ENCODE data around the gene PTPRN2. TPM values are rescaled to one million over a fixed set of nuclear protein-coding genes. Genes with fewer than 3 reads are reported as not detected.

The PTPRN2 gene
- total and polyA plus RNA-seq, 2 of the 13 experiments (the other 11 are each of a cell fraction or from before 2014, with no cell fraction given), result 2.5 to 24.2 TPM

- peaks cover 0 to 3% of the 10 kb centered on the region in 2 experiments; a peak in 1 of 5 replicates for H3K36me3 ChIP-seq (replicated peaks in 1 of 2; ENCODE audit: control insufficient read depth in 1 of 2, insufficient read depth in 2 of 2, low read length in 2 of 2)
- H3K4me3 ChIP-seq (replicated peaks in 1 of 3; ENCODE audit: insufficient read depth in 1 of 3, low read depth in 2 of 3, low read length in 3 of 3), result peak overlapping the region in 1 of 3 experiments; percentile 29; a peak in 1 of 6 replicates
- no peaks in the 10 kb centered on the region; a peak in 1 of 5 replicates for H3K27me3 ChIP-seq (ENCODE audit: control insufficient read depth in 1 of 2, insufficient read depth in 2 of 2, low read length in 2 of 2)
- BruUV-seq (replicated peaks), result no TSS peak
- ChIA-PET POLR2A (interaction anchor here (1.0 to 4.8 kb wide), 4 partner anchors 38 to 59 kb away, joined by 3 to 29 read pairs (median 8); no protein-coding TSS in a partner anchor), CTCF (ENCODE audit: low intra/inter-chr PET ratio, low total read pairs) (no interaction called here)
- H3K4me1 ChIP-seq (ENCODE audit: insufficient read depth, low read length), result peaks cover 83% of the 10 kb centered on the region
- 0 out of 3 replicates have a peak, but pooled peaks have one; percentile 0 for ATAC-seq
- FAIRE-seq, result no peak
- 82% methylated on average over 42 of the region's 63 CpGs for WGBS (ENCODE audit: low lambda C conversion rate)
- intact Hi-C loops (cut with micrococcal nuclease; ENCODE audit: unreplicated experiment), result no loop called here
- H4K20me1 ChIP-seq (ENCODE audit: insufficient read depth, low read length), result no peaks in the 10 kb centered on the region
- in situ Hi-C loops (cut with HindIII; ENCODE audit: extremely low pct_ligation_motif_present, low pct_unique_long_range_greater_than_20kb), result no loop called here
- peak overlapping the region; percentile 11; the same call in 1 of the 2 replicates for H3K9ac ChIP-seq (ENCODE audit: insufficient read depth, low read depth, low read length)
- H3K79me2 ChIP-seq (ENCODE audit: insufficient read depth, low read length), result peaks cover 31% of the 10 kb centered on the region
- no peak for DNase-seq (ENCODE audit: low spot score)
- H2AFZ ChIP-seq (ENCODE audit: low read length), result no peak overlapping the region
- H3K4me2 ChIP-seq (ENCODE audit: low read depth, low read length), result peak overlapping the region; percentile 66; the same call in 1 of the 2 replicates
- H3K27ac ChIP-seq (ENCODE audit: extremely low read length, insufficient read depth, low read length), result peak overlapping the region; percentile 87
- H3K9me3 ChIP-seq (ENCODE audit: low read length), result peaks cover 8% of the 10 kb centered on the region; the same call in 1 of the 2 replicates
- 0 out of 2 replicates have a peak, but pooled peaks have one; percentile 18 for TF ChIP-seq ZFY (CRISPR knock-in tag; IDR thresholded peaks at IDR 0.05)
- TF ChIP-seq TCF12 (IDR thresholded peaks at IDR 0.05), result no peak
- TF ChIP-seq TCF12 (CRISPR knock-in tag; IDR thresholded peaks at IDR 0.05), result no peak
- no peak for TF ChIP-seq MAFF (IDR thresholded peaks at IDR 0.05; ENCODE audit: low read depth, low read length)
- TF ChIP-seq TGIF2 (CRISPR knock-in tag; IDR thresholded peaks at IDR 0.05), result no peak
- TF ChIP-seq ZNF225 (CRISPR knock-in tag; IDR thresholded peaks at IDR 0.05), result 0 out of 2 replicates have a peak, but pooled peaks have one; percentile 42
- TF ChIP-seq ZFX (CRISPR knock-in tag; IDR thresholded peaks at IDR 0.05; ENCODE audit: low read depth), result 0 out of 2 replicates have a peak, but pooled peaks have one; percentile 12
- TF ChIP-seq FOSL2 (CRISPR knock-in tag; IDR thresholded peaks at IDR 0.05), result no peak
- TF ChIP-seq KDM5B (CRISPR knock-in tag; IDR thresholded peaks at IDR 0.05; ENCODE audit: borderline replicate concordance), result peak; percentile 51; the same call in 1 of the 2 replicates
- peak; percentile 14 for TF ChIP-seq HNRNPK (IDR thresholded peaks at IDR 0.05; ENCODE audit: low read depth, low read length, poor library complexity, severe bottlenecking)
- TF ChIP-seq UBTF (CRISPR knock-in tag; IDR thresholded peaks at IDR 0.05), result 0 out of 2 replicates have a peak, but pooled peaks have one; percentile 35
- TF ChIP-seq ZNF362 (CRISPR knock-in tag; IDR thresholded peaks at IDR 0.05; ENCODE audit: borderline replicate concordance), result no peak
- peak; percentile 91 for TF ChIP-seq ZBTB33 (CRISPR knock-in tag; IDR thresholded peaks at IDR 0.05)
- 0 out of 2 replicates have a peak, but pooled peaks have one; percentile 13 for TF ChIP-seq TMF1 (CRISPR knock-in tag; IDR thresholded peaks at IDR 0.05; ENCODE audit: low read depth)
- 0 out of 2 replicates have a peak, but pooled peaks have one; percentile 32 for TF ChIP-seq ZNF556 (CRISPR knock-in tag; IDR thresholded peaks at IDR 0.05; ENCODE audit: borderline replicate concordance)
These were observed 658 bp upstream of the PTPRN2 start for GRCh38 chr7:158588085-158588877.
